H4 (cell line): ENCODE data around the gene RBM4B. TPM values are rescaled to one million over a fixed set of nuclear protein-coding genes. Genes with fewer than 3 reads are reported as not detected.
A peak's percentile ranks its signal among the peaks of the same experiment; 100 is the strongest.

Experiments used
- DNase-seq: peaks from one replicate; pipeline ENCODE4 v3.0.0-alpha.2; 2015; ENCODE audit warnings: low spot score
- total RNA-seq: library from RNA; depleted of rRNA; stranded (reverse); fragments of >200 nt; shearing (Covaris generic); gene quantifications from 2 replicates; pipeline ENCODE4 v1.2.3, GENCODE V29; 2014

RBM4B gene
- total RNA-seq, 1 experiment from 2014 or later, result 46.5 TPM

DNA sequence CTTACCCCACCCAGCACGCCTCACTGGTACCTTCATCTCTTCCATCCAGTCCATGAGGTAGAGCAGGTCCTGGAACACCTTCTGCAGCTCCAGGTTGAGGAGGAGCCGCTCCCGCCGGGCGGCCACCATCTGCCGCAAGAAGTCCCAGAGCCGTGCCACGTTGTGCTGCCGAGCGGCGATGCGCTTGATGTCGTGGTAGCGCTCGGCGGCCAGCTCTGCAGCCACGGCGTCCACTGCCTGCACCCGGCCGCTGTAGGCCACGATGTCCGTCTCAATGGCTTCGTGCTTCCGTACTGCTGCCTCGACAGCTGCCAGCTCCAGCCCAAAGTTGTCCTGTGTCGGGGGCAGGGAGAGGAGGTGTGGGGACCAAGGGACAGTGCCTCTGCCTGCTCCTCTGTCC, 29.8 kb upstream of the RBM4B start:
- no peak for DNase-seq

- no peak for DNase-seq
These were observed 29.3 kb upstream of the RBM4B start for GRCh38 chr11:66706989-66707388.

- no peak for DNase-seq
These were observed 28.1 kb upstream of the RBM4B start for GRCh38 chr11:66705587-66706335.

GRCh38 chr11:66704659-66705360, 27.1 kb upstream of the RBM4B start:
- no peak for DNase-seq

DNA sequence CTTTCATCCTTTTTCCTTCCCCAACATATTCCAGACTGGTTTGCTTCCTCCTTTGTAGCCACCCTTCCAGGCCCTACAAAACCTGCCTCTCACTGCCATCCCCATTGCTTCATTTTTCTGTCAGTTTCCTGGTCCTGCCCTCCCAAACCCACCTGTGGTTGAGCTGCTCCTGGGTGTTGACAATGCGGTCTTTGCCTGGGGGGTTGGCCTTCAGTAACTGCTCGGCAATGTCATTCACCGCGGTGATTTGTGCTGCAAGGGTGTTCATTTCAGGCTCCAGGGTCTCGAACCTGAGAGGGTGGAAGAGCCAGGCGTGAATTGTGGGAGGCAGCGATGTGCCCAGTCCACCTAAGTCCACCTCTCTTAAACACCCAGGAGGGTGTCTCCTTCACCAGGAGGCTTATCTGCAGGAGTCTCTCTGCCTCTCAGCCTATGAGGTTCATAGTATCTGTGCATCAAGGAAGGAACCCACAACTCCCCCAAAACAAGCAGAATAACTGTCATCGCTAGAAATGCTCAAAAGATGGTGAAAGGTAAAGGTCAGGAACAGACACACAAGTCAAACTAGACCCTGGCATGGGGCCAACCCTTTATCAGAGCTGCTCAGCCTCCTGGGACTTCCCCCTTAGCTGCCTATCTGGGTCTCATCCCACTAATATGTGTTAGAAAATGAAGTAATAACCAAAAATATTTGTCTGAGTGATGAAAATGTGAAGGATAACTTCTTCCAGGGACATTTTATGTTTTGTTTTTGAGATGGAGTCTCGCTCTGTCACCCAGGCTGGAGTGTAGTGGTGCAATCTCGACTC, 23.9 kb upstream of the RBM4B start:
- DNase-seq, result no peak

DNA sequence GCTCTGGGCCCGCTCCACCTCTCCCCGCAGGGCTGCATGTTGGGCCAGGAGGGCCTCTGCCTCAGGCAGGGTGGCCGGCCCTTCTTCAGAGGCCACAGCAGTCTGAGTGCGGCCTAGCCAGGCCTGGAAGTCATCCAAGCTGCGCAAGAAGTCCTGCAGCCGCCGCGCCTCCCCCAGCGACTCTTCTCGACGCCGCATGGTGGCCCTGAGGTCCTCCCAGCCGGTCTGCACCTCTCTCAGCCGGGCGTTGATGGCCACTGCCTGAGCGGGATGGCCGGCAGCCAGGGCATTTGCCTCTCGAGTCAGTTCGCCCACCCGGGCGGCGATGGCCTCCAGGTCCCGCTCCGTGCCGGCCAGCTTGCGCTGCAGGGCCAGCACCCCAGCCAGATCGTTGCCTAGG, 23.1 kb upstream of the RBM4B start:
- DNase-seq, result no peak

DNA sequence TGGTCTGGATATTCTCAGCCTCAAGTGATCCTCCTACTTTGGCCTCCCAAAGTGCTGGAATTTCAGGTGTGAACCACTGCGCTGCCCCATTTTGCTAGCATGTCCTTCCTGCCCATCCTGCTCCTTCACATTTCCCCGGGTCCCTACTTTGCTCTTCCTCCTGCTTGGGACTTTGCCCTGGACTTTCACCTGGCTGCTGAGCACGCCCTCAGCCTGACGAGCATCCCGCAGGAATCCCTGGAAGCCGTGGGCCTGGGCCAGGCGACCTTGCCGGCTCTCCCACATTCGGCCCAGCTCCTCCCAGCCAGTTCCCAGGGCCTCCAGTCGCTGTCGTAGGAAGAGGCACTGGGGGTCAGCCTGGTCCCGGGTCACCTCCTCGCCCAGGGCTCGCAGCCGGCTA, 22.6 kb upstream of the RBM4B start:
- DNase-seq, result no peak

DNA sequence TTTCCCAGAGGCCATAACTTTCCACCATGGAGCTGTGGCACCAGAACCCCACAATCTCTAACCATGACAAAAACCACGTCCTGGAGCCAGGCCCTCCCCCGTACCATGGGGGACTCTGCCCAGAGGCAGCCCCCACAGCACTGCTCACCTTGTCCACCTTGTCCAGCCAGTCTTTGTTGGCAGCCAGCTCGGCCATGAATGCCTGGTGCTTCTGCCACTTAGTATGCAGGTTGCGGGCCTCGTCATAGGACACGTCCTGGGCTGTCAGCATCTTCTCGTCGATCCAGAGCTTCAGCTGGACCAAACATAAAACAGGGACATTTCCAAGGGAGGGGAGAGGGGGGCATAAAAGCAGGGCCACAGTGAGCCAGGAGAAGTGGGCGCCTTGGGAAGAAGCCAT, 20.8 kb upstream of the RBM4B start:
- no peak for DNase-seq

DNA sequence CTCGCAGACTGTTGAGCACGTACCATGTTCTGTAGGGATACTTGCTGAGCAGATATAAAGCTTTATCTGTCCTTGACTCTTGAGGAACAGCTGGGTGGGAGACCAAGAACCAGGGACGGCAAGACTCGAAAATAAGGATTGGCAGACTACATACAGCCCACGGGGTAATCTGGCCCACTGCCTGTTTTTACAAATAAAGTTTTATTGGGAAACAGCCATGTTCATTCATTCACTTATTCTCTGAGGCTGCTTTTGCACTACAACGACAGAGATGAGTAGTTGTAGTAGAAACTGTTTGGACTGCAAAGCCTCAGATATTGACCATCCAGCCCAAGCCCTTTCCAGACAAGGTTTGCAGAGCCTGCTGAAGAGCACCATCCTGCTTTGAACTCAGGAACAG, 20.3 kb upstream of the RBM4B start:
- no peak for DNase-seq

GRCh38 chr11:66696146-66696545, 18.5 kb upstream of the RBM4B start:
- DNase-seq, result no peak

DNA sequence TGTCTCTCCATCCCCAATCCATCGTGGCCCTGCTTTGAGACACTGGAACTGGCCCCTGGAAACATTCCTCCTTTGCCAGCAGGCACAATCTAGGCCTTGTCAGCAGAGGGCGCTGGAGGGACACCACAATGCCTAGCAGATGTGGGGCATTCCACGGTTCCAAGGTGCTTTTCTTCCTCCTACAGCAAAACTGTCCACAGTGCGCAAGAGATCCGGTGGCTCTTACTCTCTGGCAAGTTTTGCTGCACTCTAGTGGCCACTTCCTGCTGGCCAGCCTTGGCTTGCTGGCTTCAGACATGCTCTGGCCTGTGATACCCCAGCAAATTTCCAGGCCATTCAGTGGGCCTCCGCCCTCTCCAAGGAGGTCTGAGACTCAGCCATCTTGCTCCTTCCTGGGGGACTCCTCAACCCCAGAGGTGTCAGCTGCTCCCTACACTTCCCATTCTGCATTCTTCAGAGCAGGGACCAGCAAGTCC, 17.1 kb upstream of the RBM4B start:
- peak; percentile 97 for DNase-seq

DNA sequence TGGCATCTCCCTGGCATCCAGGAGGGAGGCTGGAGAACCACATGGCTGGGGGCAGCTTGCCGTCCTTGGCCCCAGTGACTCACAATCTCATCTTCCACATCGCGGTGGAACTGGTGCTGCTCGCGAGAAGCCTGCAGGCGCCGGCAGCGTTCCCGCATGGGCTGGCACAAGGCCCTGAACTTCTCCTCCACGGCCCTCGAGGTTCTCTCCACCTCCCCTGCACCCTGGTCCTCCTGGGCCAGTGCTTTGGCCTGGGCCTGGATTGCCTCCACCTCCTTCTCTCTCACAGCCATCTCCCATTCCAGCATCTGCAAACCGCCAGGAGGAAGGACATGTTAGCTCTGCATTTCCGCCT, 16.3 kb upstream of the RBM4B start:
- no peak for DNase-seq

GRCh38 chr11:66693356-66694055, 15.8 kb upstream of the RBM4B start:
- no peak for DNase-seq

GRCh38 chr11:66692871-66693331, 15.2 kb upstream of the RBM4B start:
- no peak for DNase-seq

DNA sequence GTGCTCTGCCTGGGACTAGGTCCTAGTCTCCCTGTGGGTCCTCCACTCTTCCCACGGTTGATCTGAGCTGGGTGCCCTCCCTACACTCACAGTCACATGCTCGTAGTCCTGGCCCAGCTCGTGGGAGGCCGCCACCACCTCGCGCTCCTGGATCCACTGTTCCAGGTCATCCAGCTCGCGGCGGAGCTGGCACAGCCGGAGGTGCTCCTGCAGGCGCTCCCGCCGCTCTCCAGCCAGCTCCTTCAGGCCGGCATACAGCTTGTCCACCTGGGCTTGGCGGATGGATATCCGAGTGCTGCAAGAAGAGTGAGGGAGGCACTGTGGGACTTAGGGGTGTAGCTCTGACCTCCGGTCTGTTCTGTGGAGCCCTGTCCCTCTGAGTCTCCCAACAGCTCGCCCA, 14.8 kb upstream of the RBM4B start:
- DNase-seq, result no peak

DNA sequence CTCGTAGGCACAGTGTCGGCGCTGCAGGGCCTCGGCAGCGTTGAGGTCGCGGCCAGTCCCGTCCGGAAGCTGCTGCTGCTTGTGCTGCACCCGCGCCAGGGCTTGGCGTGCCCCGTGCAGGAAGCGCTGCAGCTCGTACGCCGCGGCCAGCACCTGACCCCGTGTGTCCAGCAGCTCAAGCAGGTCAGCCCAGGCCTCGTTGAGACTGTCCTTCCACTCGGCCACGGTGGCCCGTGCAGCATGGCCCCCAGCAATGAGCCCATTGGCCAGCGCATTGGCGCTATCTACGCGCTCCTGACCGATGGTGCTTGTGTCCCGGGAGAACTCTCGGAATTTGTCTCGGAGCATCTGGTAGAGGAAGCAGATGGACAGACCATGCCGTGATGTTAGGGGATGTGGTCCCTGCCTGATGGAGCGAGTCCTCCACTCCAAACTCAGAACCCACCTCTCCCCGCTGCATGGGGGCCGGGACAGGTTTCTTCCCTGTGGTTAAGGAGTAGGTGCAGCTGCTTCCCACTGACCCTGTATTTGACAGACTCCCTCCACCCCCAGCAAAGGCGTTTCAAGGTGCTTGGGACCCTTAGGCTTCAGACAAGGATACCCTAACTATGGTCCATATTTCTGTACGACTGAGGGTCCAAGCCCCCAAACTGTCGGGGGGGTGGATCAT, 13.8 kb upstream of the RBM4B start:
- DNase-seq, result no peak

- no peak for DNase-seq
These were observed 12.2 kb upstream of the RBM4B start for GRCh38 chr11:66689661-66690590.

DNA sequence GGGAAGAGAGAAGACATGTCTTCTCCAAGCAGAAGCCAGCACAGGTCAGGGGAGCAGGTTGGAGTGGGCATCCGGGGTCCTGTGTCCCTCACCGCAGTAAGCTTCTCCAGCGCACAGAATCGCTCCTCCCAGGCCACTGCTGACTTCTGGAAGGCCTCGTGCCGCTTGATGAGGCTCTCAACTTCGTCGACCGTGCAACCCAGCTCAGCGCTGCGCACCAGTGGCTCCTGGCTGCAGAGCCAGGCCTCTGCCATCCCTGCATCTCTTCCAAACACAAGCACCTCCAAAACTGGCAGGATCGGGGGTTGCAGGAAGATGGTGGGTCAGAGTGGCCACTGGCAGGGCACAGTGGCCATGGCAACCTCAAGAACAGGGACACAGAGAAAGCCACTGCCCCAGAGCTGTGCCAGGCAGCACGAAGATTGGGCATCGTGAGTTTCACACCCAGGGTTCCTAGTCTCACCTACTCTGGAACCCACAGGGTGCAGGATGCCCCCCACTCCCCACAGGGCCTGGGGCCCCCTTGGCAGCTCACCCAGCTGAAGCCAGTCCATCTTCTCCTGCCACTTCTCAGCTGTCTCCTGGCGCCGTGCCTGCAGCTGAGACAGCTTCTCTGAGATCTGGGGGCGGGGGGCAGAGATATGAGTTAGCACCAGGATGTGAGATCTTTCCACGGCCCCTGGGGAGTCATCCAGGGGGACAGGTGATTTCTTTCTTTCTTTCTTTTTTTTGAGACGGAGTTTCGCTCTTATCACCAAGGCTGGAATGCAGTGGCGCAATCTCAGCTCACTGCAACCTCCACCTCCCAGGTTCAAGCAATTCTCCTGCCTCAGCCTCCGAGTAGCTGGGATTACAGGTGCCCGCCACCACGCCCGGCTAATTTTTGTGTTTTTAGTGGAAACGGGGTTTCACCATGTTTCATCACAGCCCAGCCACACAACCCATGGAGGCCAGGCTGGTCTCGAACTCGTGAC, 11.2 kb upstream of the RBM4B start:
- DNase-seq, result no peak

- no peak for DNase-seq
These were observed 10.2 kb upstream of the RBM4B start for GRCh38 chr11:66687831-66688281.
